Measurements from ENCODE around the gene ADAP2.

- TF ChIP-seq CTCF (IDR thresholded peaks at IDR 0.05) (no peak), POLR2A (IDR thresholded peaks at IDR 0.05) (no peak), POLR2AphosphoS5 (IDR thresholded peaks at IDR 0.05) (no peak)
Observed at GRCh38 chr17:30920683-30921543, 832 bp upstream of the ADAP2 start.

Measured in transverse colon (tissue), 4 donors.